T-helper 17 cell (primary cell): ENCODE data around the gene IL22RA1. TPM values are rescaled to one million over a fixed set of nuclear protein-coding genes. Genes with fewer than 3 reads are reported as not detected.

Experiments
- ATAC-seq: fragments of 150-1000 bp; cut with Tn5 transposase; 2 replicates; pipeline ENCODE4 v1.10.0; 2021; ENCODE audit warnings: mild to moderate bottlenecking, moderate library complexity
- DNase-seq, 3 donors: peaks; one replicate each; pipeline versions ENCODE4 v3.0.0 to v3.0.0-alpha.2; 2020 to 2021
- H3K9me3 ChIP-seq: one replicate; pipeline ENCODE4 v1.7.0; 2013; ENCODE audit warnings: low read length, mild to moderate bottlenecking; ENCODE audit not compliant: control insufficient read depth, poor library complexity, severe bottlenecking
- H3K27ac Mint-ChIP-seq: one replicate; pipeline ENCODE4 v1.8.0; 2022; ENCODE audit warnings: mild to moderate bottlenecking, moderate library complexity, mixed read lengths
- H3K27me3 Mint-ChIP-seq: one replicate; pipeline ENCODE4 v1.8.0; 2022; ENCODE audit warnings: mixed read lengths
- H3K36me3 Mint-ChIP-seq: one replicate; pipeline ENCODE4 v1.8.0; 2022; ENCODE audit warnings: low read depth, mixed read lengths
- H3K4me1 Mint-ChIP-seq: one replicate; pipeline ENCODE4 v1.8.0; 2022; ENCODE audit warnings: mild to moderate bottlenecking, mixed read lengths
- H3K4me3 Mint-ChIP-seq: one replicate; pipeline ENCODE4 v1.8.0; 2022; ENCODE audit warnings: mild to moderate bottlenecking, moderate library complexity, mixed read lengths
- total RNA-seq, 4 donors: library from RNA in 2 of 4; stranded (reverse) in 2 of 4; gene quantifications; one replicate each; pipeline ENCODE4 v1.2.3 and lab custom pipeline; 2022 to 2026

The IL22RA1 gene
- total RNA-seq, 2 donors from 2014 or later: not detected

DNA sequence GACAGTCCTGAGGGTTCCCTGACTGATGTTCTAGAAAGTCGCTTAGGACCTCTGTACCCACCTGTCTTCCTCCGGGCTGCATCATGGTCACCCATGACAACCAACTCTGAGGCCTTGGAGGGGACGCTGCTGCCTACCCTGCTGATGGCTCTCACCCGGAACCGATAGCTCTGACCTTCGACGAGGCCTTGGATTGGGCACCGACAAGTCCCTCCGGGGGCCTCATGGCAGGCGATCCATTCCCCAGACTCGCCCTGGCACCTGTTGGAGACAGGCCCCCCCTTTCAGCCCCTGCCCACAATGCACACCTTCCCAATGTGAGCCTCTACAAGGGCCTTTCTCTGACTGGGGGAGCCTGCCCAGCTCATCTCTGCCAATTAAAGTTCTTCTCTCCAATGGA is 52.2 kb downstream of the IL22RA1 start:
- H3K9me3 ChIP-seq: no peaks in the 10 kb centered on the region
- ATAC-seq (no peak), DNase-seq (no peak)
- Mint-ChIP-seq H3K27ac (no peak overlapping the region), H3K27me3 (peaks cover 40% of the 10 kb centered on the region), H3K36me3 (no peaks in the 10 kb centered on the region), H3K4me1 (peaks cover 3% of the 10 kb centered on the region), H3K4me3 (no peak overlapping the region)

DNA sequence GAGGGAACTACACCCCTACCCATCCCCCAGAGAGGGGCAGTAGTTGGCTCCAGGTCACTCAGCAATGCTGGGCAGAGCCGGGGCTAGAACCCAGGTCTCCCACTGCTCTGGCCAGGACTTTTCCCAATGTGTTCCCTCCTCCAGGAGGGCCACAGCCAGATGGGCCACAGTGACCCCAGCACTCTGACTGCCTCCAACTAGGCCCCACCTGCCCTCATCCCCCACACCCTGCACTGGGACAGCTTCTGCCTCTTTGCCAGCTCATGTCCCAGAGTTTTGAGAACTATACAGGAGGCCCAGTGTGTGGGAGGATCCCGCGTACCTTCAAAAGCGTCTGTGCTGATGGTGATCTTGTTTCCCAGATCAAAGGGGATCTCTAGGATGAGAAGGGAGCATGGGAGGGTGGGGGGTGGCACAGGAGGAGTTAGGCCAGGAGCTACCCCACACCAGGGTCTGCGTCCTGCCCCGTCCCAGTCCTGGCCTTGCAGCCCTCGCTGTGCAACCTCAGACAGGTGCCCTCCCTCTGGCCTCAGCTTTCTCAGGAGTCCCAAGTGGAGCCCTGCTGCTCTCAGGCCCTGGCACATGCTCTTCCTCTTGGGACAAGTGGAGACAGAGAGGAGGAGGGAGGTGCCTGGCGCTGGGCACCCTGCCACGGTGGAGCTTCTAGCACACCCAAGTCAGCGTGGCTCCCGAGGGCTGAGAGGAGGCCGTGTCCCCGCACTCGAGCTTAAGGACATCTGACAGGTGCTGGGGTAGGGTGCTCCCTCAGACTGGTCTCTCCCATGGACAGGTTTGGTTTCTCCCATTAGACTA is 53.0 kb downstream of the IL22RA1 start:
- Mint-ChIP-seq H3K4me3 (no peak overlapping the region), H3K27me3 (peaks cover 37% of the 10 kb centered on the region), H3K27ac (no peak overlapping the region), H3K36me3 (peaks cover 3% of the 10 kb centered on the region), H3K4me1 (peaks cover 3% of the 10 kb centered on the region)
- DNase-seq: no peak
- no peaks in the 10 kb centered on the region for H3K9me3 ChIP-seq
- ATAC-seq: no peak

DNA sequence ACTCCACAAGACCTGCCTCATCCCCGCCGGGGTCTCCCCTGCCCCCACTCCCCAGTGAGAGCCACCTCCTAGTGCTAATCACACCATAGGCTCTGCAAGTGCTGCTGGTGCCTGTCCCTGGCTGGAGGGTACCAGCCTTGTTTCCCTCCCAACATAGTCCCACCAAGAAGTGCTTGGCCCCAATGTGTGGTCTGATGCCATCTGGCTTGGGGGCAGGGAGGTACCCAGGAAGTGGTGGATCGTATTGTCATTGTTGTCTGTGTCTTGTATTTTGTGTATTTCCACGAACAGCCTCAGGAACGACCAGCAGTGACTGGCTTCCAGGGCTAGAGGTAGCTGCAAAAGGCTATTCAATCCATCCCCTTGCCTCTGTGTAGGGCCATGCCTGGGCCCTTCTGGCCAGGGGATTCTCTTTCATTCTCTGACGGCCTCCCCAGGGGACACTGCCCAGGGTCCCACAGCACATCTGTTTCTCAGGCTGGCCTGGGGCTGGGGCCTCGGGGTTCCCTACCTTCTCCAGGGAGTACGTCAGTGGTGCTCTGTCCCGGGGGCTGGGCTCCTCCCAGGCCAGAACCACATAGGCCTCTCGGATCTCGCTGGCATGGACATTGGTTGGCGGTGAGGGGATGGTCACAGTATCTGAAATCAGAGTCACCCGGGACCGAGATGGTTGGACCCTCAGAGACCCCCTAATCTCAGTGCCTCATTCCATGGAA is 53.8 kb downstream of the IL22RA1 start:
- Mint-ChIP-seq H3K36me3 (peaks cover 4% of the 10 kb centered on the region), H3K4me1 (peaks cover 3% of the 10 kb centered on the region), H3K27me3 (peaks cover 36% of the 10 kb centered on the region), H3K27ac (no peak overlapping the region), H3K4me3 (no peak overlapping the region)
- ATAC-seq: no peak
- no peaks in the 10 kb centered on the region for H3K9me3 ChIP-seq
- no peak for DNase-seq

DNA sequence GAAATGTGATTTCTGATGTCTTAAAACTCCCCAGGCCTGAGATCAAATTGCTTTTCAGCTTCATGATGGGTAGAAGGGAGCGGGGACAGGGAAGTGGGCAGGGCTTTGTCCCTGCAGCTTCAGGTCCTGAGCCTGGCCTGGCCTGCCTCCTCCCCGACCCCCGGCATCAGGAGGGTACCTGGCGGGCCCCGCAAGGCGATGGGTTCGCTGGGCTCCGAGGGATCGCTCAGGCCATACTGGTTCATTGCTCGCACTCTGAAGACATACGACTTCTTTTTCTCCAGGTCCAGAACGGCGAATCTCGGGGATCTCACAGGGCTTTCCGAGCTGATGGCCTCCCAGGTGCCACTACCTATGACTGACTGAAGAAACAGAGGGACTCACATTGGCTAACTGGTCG is 56.5 kb downstream of the IL22RA1 start:
- peaks cover 4% of the 10 kb centered on the region for H3K36me3 Mint-ChIP-seq
- H3K9me3 ChIP-seq: no peaks in the 10 kb centered on the region
- DNase-seq (no peak), ATAC-seq (no peak)
- H3K4me1 Mint-ChIP-seq: peaks cover 3% of the 10 kb centered on the region
- peaks cover 42% of the 10 kb centered on the region for H3K27me3 Mint-ChIP-seq
- no peak overlapping the region for H3K4me3 Mint-ChIP-seq
- no peak overlapping the region for H3K27ac Mint-ChIP-seq

DNA sequence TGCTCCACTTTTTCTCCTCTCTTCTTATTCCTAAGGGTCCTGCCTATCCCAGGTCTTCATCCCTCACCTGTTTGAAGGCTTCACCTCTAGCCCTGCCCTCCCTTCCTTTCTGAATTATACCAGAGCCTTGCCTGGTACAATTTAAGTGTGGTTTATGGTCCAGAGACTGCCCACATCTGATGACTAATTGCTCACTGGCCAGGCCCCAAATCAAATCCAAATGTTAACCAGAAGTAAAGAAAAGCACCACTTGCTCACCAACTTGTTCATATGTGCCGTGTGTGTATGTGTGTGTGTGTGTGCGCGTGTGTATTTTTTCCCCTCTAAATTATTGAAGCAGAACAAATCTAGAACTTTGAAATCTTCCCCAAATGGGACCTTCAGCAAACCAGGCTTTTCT is 57.4 kb downstream of the IL22RA1 start:
- DNase-seq (no peak), ATAC-seq (no peak)
- H3K27me3 Mint-ChIP-seq: peaks cover 46% of the 10 kb centered on the region
- H3K36me3 Mint-ChIP-seq: peaks cover 4% of the 10 kb centered on the region
- H3K27ac Mint-ChIP-seq: no peak overlapping the region
- no peak overlapping the region for H3K4me3 Mint-ChIP-seq
- peaks cover 3% of the 10 kb centered on the region for H3K4me1 Mint-ChIP-seq
- no peaks in the 10 kb centered on the region for H3K9me3 ChIP-seq

DNA sequence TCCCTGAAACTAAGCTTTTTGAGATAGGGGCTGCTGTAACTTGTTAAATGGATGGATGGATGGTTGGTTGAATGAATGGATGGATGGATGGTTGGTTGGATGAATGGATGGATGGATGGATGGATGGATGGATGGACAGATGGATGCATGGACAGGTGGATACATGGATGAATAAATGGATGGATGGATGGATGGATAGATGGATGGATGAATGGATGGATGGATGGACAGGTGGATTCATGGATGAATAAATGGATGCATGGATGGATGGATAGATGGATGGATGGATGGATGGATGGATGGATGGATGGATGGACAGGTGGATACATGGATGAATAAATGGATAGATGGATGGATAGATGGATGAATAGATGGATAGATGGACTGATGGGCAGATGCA is 57.9 kb downstream of the IL22RA1 start:
- no peak overlapping the region for H3K27ac Mint-ChIP-seq

DNA sequence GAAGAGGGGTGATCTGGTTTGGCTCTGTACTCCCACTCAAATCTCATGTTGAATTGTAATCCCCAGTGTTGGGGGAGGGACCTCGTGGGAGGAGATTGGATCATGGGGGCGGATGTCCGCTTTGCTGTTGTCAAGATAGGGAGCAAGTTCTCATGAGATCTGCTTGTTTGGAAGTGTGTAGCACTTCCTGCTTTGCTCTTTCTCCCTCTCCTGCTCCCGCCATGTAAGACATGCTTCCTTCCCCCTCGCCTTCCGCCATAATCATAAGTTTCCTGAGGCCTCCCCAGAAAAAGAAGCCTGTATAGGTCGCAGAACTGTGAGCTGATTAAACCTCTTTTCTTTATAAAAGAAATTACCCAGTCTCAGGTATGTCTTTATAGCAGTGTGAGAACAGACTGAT is 58.9 kb downstream of the IL22RA1 start:
- DNase-seq (no peak), ATAC-seq (no peak)
- Mint-ChIP-seq H3K27me3 (peaks cover 45% of the 10 kb centered on the region), H3K36me3 (peaks cover 4% of the 10 kb centered on the region), H3K4me1 (peaks cover 3% of the 10 kb centered on the region), H3K27ac (no peak overlapping the region), H3K4me3 (no peak overlapping the region)
- no peaks in the 10 kb centered on the region for H3K9me3 ChIP-seq

More for the DNA sequence above, 57.9 kb downstream of the IL22RA1 start:
- peaks cover 45% of the 10 kb centered on the region for H3K27me3 Mint-ChIP-seq
- no peaks in the 10 kb centered on the region for H3K9me3 ChIP-seq
- peaks cover 4% of the 10 kb centered on the region for H3K36me3 Mint-ChIP-seq
- H3K4me1 Mint-ChIP-seq: peaks cover 3% of the 10 kb centered on the region
- ATAC-seq (no peak), DNase-seq (no peak)
- no peak overlapping the region for H3K4me3 Mint-ChIP-seq

DNA sequence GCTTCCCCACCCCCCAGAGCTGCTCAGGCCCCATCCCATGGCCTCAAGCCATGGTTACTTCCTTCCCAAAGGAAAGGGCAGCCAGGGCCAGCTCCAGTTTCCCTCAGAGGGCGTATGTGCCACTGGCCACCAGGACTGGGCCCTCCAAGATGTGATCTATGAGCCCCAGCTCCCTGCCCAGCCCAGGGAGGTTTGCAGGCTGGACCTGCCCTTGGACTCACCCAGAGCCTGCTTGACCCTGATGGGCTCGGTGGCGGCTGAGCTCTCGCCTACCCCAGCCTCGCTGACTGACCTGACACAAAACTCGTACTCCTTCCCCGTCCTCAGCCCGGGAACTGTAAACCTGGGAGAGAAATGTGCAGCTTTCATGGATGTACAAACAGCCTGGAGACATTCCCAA is 60.6 kb downstream of the IL22RA1 start:
- ATAC-seq: no peak
- Mint-ChIP-seq H3K4me1 (peaks cover 3% of the 10 kb centered on the region), H3K27ac (no peak overlapping the region), H3K36me3 (peaks cover 4% of the 10 kb centered on the region), H3K27me3 (peaks cover 42% of the 10 kb centered on the region), H3K4me3 (no peak overlapping the region)
- H3K9me3 ChIP-seq: no peaks in the 10 kb centered on the region
- DNase-seq: no peak

DNA sequence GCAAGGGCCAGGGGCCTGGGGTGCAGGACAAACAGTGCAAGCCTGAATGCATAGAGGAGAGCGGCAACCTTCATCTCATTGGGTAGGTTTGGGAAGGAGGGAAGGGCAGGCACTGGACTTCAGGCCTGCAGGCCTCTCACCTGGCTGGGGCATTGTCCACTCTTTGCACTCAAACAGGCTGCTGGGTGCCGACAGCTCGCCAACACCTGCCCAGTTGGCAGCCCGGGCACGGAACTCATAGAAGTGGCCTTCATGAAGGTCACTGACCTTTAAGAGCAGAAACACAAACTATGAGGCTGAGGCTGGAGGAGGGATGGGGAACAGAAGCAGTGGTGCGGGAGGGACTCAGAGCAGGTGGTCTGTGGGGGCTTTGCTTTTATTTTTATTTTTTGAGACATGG is 61.8 kb downstream of the IL22RA1 start:
- no peak overlapping the region for H3K27ac Mint-ChIP-seq
- H3K4me3 Mint-ChIP-seq: no peak overlapping the region
- no peaks in the 10 kb centered on the region for H3K4me1 Mint-ChIP-seq
- H3K36me3 Mint-ChIP-seq: peaks cover 4% of the 10 kb centered on the region
- no peaks in the 10 kb centered on the region for H3K9me3 ChIP-seq
- DNase-seq: no peak
- peaks cover 38% of the 10 kb centered on the region for H3K27me3 Mint-ChIP-seq
- no peak for ATAC-seq

DNA sequence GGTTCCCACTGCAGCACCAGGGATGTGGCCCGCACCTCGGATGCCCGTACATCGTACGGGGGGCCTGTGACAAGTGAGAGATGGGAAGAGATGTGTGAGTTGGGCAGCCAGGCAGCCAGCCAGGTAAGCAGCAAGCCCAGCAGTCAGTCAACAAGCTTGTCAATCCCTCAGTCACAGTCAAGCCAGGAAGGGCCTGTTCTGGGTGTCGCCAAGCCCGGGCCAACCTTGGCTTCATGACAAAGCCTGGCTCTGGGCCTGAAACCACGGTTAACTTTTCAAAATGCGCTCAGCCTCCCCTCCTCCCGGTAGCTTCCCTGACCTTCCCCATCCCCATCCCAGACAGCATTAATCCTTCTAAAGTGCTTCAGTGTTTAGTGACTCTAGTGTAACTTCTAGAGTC is 62.8 kb downstream of the IL22RA1 start:
- Mint-ChIP-seq H3K27me3 (peaks cover 32% of the 10 kb centered on the region), H3K36me3 (peaks cover 3% of the 10 kb centered on the region), H3K27ac (no peak overlapping the region), H3K4me3 (no peak overlapping the region), H3K4me1 (peaks cover 2% of the 10 kb centered on the region)
- no peak for ATAC-seq
- H3K9me3 ChIP-seq: no peaks in the 10 kb centered on the region
- DNase-seq: no peak

DNA sequence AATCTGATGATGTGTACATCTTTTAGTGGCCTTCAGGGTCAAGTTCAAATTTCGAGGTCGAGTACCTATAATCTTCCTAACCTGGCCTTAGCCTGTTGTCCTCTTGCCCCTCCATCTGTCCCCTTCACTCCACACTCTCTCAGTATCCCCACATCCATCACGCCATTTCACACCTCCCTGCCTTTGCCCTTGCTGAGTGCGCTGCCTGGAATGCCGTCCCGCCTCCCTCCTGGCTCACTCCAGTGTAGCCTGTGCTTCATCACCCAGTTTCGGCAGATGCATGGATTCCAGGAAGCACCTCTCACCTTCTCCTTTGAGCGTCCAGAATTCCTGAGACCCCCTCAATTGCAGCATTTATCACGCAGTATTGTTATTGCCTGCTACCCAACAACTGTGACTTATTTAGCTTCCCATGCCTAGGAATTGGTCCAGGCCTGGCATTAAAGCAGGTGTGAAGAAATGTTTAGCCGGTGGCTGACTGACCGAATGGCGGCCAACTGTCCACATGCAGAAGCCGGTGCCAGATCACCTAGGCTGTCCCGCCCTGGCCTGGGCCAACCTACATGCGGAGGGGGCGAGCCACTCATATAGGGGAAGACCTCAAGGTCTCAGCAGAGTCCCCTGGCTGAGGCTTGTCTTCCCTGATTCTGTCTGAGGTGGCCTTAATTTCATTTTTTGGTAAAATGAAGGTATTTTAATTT is 65.5 kb downstream of the IL22RA1 start:
- no peak overlapping the region for H3K27ac Mint-ChIP-seq
- H3K4me1 Mint-ChIP-seq: peaks cover 2% of the 10 kb centered on the region
- no peak for ATAC-seq
- H3K27me3 Mint-ChIP-seq: peaks cover 17% of the 10 kb centered on the region
- no peak overlapping the region for H3K4me3 Mint-ChIP-seq
- no peaks in the 10 kb centered on the region for H3K9me3 ChIP-seq
- no peak for DNase-seq
- no peaks in the 10 kb centered on the region for H3K36me3 Mint-ChIP-seq

DNA sequence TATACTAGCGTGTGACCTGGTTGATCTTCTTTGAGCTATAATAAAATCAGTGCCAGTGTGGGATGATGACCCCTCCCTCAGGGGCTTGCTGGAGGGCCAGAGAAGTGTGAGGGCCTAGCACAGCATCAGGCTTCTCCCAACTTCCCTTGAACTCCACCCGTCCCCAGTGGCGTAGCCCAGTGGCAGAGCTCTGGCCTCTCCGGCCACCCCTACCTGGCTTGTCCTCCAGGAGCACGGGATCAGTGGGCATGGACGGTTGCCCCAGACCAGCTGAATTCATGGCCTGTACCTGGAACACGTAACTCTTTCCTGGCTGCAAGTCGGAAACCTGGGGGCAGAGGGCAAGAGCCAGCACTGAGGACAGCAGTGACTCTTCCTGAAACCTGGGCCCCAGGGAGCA is 67.0 kb downstream of the IL22RA1 start:
- peaks cover 13% of the 10 kb centered on the region for H3K27me3 Mint-ChIP-seq
- ATAC-seq: no peak
- no peaks in the 10 kb centered on the region for H3K36me3 Mint-ChIP-seq
- H3K27ac Mint-ChIP-seq: no peak overlapping the region
- DNase-seq: no peak
- peaks cover 2% of the 10 kb centered on the region for H3K4me1 Mint-ChIP-seq
- no peak overlapping the region for H3K4me3 Mint-ChIP-seq
- H3K9me3 ChIP-seq: no peaks in the 10 kb centered on the region

DNA sequence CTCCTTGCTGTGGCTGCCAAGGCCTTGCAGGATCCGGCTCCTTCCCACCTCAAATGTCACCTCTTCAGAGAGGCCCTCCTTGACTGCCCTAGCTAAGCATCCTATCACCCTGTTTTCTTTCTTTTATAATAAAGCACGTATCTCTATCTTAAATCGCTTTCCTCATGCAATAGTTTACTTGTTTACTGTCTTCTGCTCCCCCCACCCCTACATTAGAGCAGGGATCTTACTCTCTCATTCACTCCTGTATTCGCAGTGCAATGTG is 67.4 kb downstream of the IL22RA1 start:
- Mint-ChIP-seq H3K27ac (no peak overlapping the region), H3K4me1 (peaks cover 2% of the 10 kb centered on the region), H3K4me3 (peak overlapping the region; percentile 19), H3K36me3 (no peaks in the 10 kb centered on the region), H3K27me3 (peaks cover 9% of the 10 kb centered on the region)
- ATAC-seq (no peak), DNase-seq (no peak)
- no peaks in the 10 kb centered on the region for H3K9me3 ChIP-seq
